ENCODE data around the gene CTSC. TPM values are rescaled to one million over a fixed set of nuclear protein-coding genes. Genes with fewer than 3 reads are reported as not detected.

CTSC gene
- total and polyA plus RNA-seq, 9 of the 15 experiments (the other 6 are each of a cell fraction or from before 2014, with no cell fraction given): 113 to 403 (median 187) TPM

DNA sequence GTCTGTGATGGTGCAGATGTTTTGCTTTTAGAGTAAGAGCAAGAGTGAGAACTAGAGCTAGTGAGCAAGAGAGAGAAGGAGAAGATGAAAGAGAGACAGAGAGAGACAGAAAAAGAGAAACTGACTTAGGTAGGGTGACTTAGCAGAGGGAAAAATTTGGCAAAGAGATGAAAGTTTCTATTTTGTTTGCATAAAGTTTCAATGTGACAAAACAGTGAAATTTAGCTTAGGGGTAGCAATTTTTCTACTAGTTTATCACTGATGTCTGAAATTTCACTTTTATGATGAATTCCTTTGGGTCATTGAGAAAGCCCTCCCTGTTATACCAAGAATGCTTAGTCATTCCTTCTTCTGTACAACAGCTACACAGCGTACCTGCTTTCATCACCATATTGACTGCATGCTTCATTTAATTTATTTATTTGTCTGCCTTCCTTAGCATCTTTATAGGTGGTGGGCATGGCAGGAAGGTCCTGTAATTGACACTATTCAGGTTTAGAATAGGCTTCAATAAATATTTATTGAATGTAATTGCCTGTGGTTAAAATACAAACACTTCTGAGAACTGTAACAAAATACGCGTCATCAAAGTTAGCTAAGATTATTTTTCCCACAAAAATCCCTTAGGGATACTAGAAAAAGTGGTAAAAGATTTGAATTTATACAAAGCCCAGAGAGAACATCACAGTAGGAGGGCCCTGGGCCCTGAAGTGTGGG, 19.9 kb upstream of the CTSC start (continued):
- TF ChIP-seq E2F6 (IDR thresholded peaks at IDR 0.05; ENCODE audit: borderline replicate concordance in 1 of 2, extremely low read depth in 1 of 2, insufficient read depth in 1 of 2, insufficient read length in 1 of 2, low read depth in 1 of 2, low read length in 1 of 2, poor library complexity in 1 of 2, severe bottlenecking in 1 of 2) (no peak), ZNF407 (IDR thresholded peaks at IDR 0.05; ENCODE audit: low read depth) (no peak), ZNF830 (CRISPR knock-in tag; IDR thresholded peaks at IDR 0.05) (no peak), ZNF277 (CRISPR knock-in tag; IDR thresholded peaks at IDR 0.05; ENCODE audit: borderline replicate concordance) (no peak), DIDO1 (tag; IDR thresholded peaks at IDR 0.05; ENCODE audit: low read depth) (no peak), CEBPZ (IDR thresholded peaks at IDR 0.05; ENCODE audit: borderline replicate concordance, low read depth, low read length) (no peak), SIX5 (IDR thresholded peaks at IDR 0.05; ENCODE audit: borderline replicate concordance in 1 of 2, insufficient read depth in 1 of 2, low read depth in 1 of 2, low read length in 2 of 2) (no peak), MAFF (IDR thresholded peaks at IDR 0.05; ENCODE audit: low read length) (peak; percentile 93), ZFP91 (CRISPR knock-in tag; IDR thresholded peaks at IDR 0.05) (no peak)

Measured in K562 (cell line).